HepG2 (cell line): Measurements from ENCODE around the gene ICE2. TPM values are rescaled to one million over a fixed set of nuclear protein-coding genes. Genes with fewer than 3 reads are reported as not detected.

Experiments used
- ATF1 ChIP-seq: IDR thresholded peaks from 2 replicates; pipeline ENCODE4 v1.6.1; 2016; ENCODE audit warnings: mild to moderate bottlenecking, control low read depth
- ETV5 ChIP-seq: IDR thresholded peaks from 2 replicates; pipeline ENCODE4 v1.6.1; 2018; ENCODE audit warnings: missing biosample characterization, missing genetic modification reagents, inconsistent platforms, borderline replicate concordance
- GMEB1 ChIP-seq: sonication (generic); formaldehyde crosslinking; IDR thresholded peaks from 2 replicates; pipeline ENCODE4 v1.5.1; 2020; ENCODE audit warnings: missing genetic modification reagents, mild to moderate bottlenecking, borderline replicate concordance
- HBP1 ChIP-seq: IDR thresholded peaks from 2 replicates; pipeline ENCODE4 v1.6.1; 2016; ENCODE audit warnings: low read depth, control low read depth
- HNF1A ChIP-seq, 2 experiments: sonication (generic) in 1 of 2; formaldehyde crosslinking in 1 of 2; IDR thresholded peaks; 2 replicates each; pipeline versions ENCODE4 v1.4.0 to v1.6.1; 2016 to 2020; ENCODE audit warnings: borderline replicate concordance in 1 of 2, low read depth in 1 of 2, mild to moderate bottlenecking in 1 of 2, missing genetic modification reagents in 1 of 2
- IKZF4 ChIP-seq: sonication (generic); formaldehyde crosslinking; IDR thresholded peaks from 2 replicates; pipeline ENCODE4 v1.5.1; 2020; ENCODE audit warnings: borderline replicate concordance, mild to moderate bottlenecking, low read depth, missing genetic modification reagents; ENCODE audit errors: not compliant biosample characterization
- KDM5A ChIP-seq: fragments of 200-600 bp; sonication (generic); IDR thresholded peaks from 2 replicates; pipeline ENCODE4 v1.7.0; 2018; ENCODE audit warnings: antibody characterized with exemption, mild to moderate bottlenecking, low read length, borderline replicate concordance
- MBD4 ChIP-seq: IDR thresholded peaks from 2 replicates; pipeline ENCODE4 v1.6.1; 2012; ENCODE audit warnings: low read length, inconsistent platforms, borderline replicate concordance
- MED1 ChIP-seq: sonication (generic); formaldehyde crosslinking; IDR thresholded peaks from 2 replicates; pipeline ENCODE4 v1.4.0; 2020; ENCODE audit warnings: missing genetic modification reagents
- MIXL1 ChIP-seq: IDR thresholded peaks from 2 replicates; pipeline ENCODE4 v1.6.1; 2016
- MYPOP ChIP-seq: sonication (generic); formaldehyde crosslinking; IDR thresholded peaks from 2 replicates; pipeline ENCODE4 v1.8.1; 2023; ENCODE audit warnings: mild to moderate bottlenecking, moderate library complexity, missing genetic modification reagents
- NCOA5 ChIP-seq: sonication (generic); formaldehyde crosslinking; IDR thresholded peaks from 2 replicates; pipeline ENCODE4 v1.4.0; 2020; ENCODE audit warnings: missing genetic modification reagents
- NFKB2 ChIP-seq: sonication (generic); formaldehyde crosslinking; IDR thresholded peaks from 2 replicates; pipeline ENCODE4 v1.4.0; 2020; ENCODE audit warnings: missing genetic modification reagents, borderline replicate concordance
- SRF ChIP-seq: IDR thresholded peaks from 2 replicates; pipeline ENCODE4 v1.6.1; 2011; ENCODE audit warnings: mild to moderate bottlenecking, low read depth, low read length, moderate library complexity
- U2AF2 ChIP-seq: fragments of 200-400 bp; formaldehyde crosslinking; IDR thresholded peaks from 2 replicates; pipeline ENCODE4 v1.6.1; 2017; ENCODE audit warnings: low read depth, mild to moderate bottlenecking, low read length
- ZFY ChIP-seq: sonication (generic); formaldehyde crosslinking; IDR thresholded peaks from 2 replicates; pipeline ENCODE4 v1.4.0; 2020; ENCODE audit warnings: missing genetic modification reagents
- ZNF362 ChIP-seq: sonication (generic); formaldehyde crosslinking; IDR thresholded peaks from 2 replicates; pipeline ENCODE4 v1.4.0; 2020; ENCODE audit warnings: missing genetic modification reagents, mild to moderate bottlenecking, borderline replicate concordance
- ZNF678 ChIP-seq: sonication (generic); formaldehyde crosslinking; IDR thresholded peaks from 2 replicates; pipeline ENCODE4 v1.4.0; 2020; ENCODE audit warnings: mild to moderate bottlenecking, missing genetic modification reagents
- ZSCAN22 ChIP-seq: sonication (generic); formaldehyde crosslinking; IDR thresholded peaks from 2 replicates; pipeline ENCODE4 v1.4.0; 2020; ENCODE audit warnings: mild to moderate bottlenecking, missing genetic modification reagents
- polyA plus RNA-seq, 8 experiments: library from polyadenylated mRNA; depleted of rRNA in 3 of 8; stranded (reverse) in 7 of 8; unstranded in 1 of 8; fragments of >200 nt; fragmentation: Illumina TruSeq in 4 of 8; extraction: Trizol in 4 of 8; gene quantifications; 2 replicates each; pipeline versions ENCODE4 v1.2.1 to v1.2.3, GENCODE V29; 2011 to 2016; ENCODE audit warnings: low read depth in 4 of 8, missing spikeins in 1 of 8, mixed read lengths in 1 of 8; ENCODE audit not compliant: insufficient read depth in 1 of 8
- total RNA-seq, 5 experiments: library from RNA; depleted of rRNA; stranded (reverse); fragments of >200 nt; fragmentation: Illumina TruSeq; extraction: Trizol; gene quantifications; 2 replicates each; pipeline ENCODE4 v1.2.3, GENCODE V29; 2016; ENCODE audit warnings: low read depth in 1 of 5

ICE2 gene
- total and polyA plus RNA-seq, 2 of the 13 experiments (the other 11 are each of a cell fraction or from before 2014, with no cell fraction given): 24.8 to 26.4 TPM

GRCh38 chr15:60478566-60479360 lies at the start of gene ICE2 (continued):
- TF ChIP-seq ZSCAN22 (CRISPR knock-in tag) (0 out of 2 replicates have a peak, but pooled peaks have one; percentile 21), ZNF362 (CRISPR knock-in tag) (peak; percentile 50; the same call in 1 of the 2 replicates), HNF1A (IDR thresholded peaks at IDR 0.05; ENCODE audit: low read depth) (no peak), HNF1A (CRISPR knock-in tag; IDR thresholded peaks at IDR 0.05; ENCODE audit: borderline replicate concordance) (peak; percentile 57; the same call in 1 of the 2 replicates), NFKB2 (CRISPR knock-in tag) (peak; percentile 94; the same call in 1 of the 2 replicates), HBP1 (CRISPR knock-in tag) (peak; percentile 72), NCOA5 (CRISPR knock-in tag) (no peak), ZFY (CRISPR knock-in tag) (peak; percentile 91), ETV5 (CRISPR knock-in tag) (peak; percentile 90), ZNF678 (CRISPR knock-in tag) (peak; percentile 83; the same call in 1 of the 2 replicates), U2AF2 (no peak), MED1 (peak; percentile 80), MYPOP (CRISPR knock-in tag) (peak; percentile 81), MBD4 (no peak), KDM5A (peak; percentile 74), ATF1 (CRISPR knock-in tag) (peak; percentile 95), SRF (0 out of 2 replicates have a peak, but pooled peaks have one; percentile 6), IKZF4 (peak; percentile 16), MIXL1 (peak; percentile 69), GMEB1 (peak; percentile 99)
